H9 (cell line): ENCODE results near the gene GAL3ST2. TPM values are rescaled to one million over a fixed set of nuclear protein-coding genes. Genes with fewer than 3 reads are reported as not detected.

ENCODE experiments used
- DNase-seq: peaks from one replicate; pipeline ENCODE4 v3.0.0-alpha.2; 2017
- H2AFZ ChIP-seq: one replicate; pipeline ENCODE4 v1.6.1; 2013; ENCODE audit warnings: mild to moderate bottlenecking, low read length, control low read depth, moderate library complexity
- H2AK5ac ChIP-seq: 2 replicates; pipeline ENCODE4 v1.6.1; 2013; ENCODE audit warnings: low read length, control low read depth, mixed read lengths; ENCODE audit not compliant: insufficient read length
- H2BK120ac ChIP-seq: one replicate; pipeline ENCODE4 v1.6.1; 2013; ENCODE audit warnings: low read depth, mild to moderate bottlenecking, low read length, control low read depth, inconsistent platforms; ENCODE audit not compliant: poor library complexity, severe bottlenecking
- H2BK12ac ChIP-seq: 2 replicates; pipeline ENCODE4 v1.6.1; 2013; ENCODE audit warnings: low read length, control low read depth, mixed read lengths, low read depth; ENCODE audit not compliant: insufficient read length
- H2BK15ac ChIP-seq: 2 replicates; pipeline ENCODE4 v1.6.1; 2013; ENCODE audit warnings: low read depth, low read length, control low read depth
- H2BK20ac ChIP-seq: one replicate; pipeline ENCODE4 v1.6.1; 2013; ENCODE audit warnings: low read depth, mild to moderate bottlenecking, low read length, control low read depth, inconsistent platforms; ENCODE audit not compliant: poor library complexity, severe bottlenecking
- H2BK5ac ChIP-seq: 2 replicates; pipeline ENCODE4 v1.6.1; 2013; ENCODE audit warnings: low read length, control low read depth, mixed read lengths; ENCODE audit not compliant: insufficient read length
- H3K14ac ChIP-seq: 2 replicates; pipeline ENCODE4 v1.6.1; 2013; ENCODE audit warnings: low read length, control low read depth; ENCODE audit not compliant: insufficient read depth
- H3K18ac ChIP-seq: 2 replicates; pipeline ENCODE4 v1.6.1; 2013; ENCODE audit warnings: low read depth, mild to moderate bottlenecking, mixed read lengths, low read length, control low read depth; ENCODE audit not compliant: insufficient read length
- H3K23ac ChIP-seq: 2 replicates; pipeline ENCODE4 v1.6.1; 2013; ENCODE audit warnings: low read length, control low read depth, mixed read lengths, low read depth; ENCODE audit not compliant: insufficient read length
- H3K23me2 ChIP-seq: 2 replicates; pipeline ENCODE4 v1.6.1; 2013; ENCODE audit warnings: low read depth, mild to moderate bottlenecking, mixed read lengths, low read length, control low read depth; ENCODE audit not compliant: insufficient read length, poor library complexity, severe bottlenecking
- H3K27ac ChIP-seq: 2 replicates; pipeline ENCODE4 v1.5.1; 2013; ENCODE audit warnings: low read length, control low read depth, mixed read lengths, low read depth; ENCODE audit not compliant: insufficient read length
- H3K27me3 ChIP-seq: 2 replicates; pipeline ENCODE4 v1.6.1; 2013; ENCODE audit warnings: low read length, control low read depth, inconsistent platforms; ENCODE audit not compliant: insufficient read depth
- H3K4ac ChIP-seq: 2 replicates; pipeline ENCODE4 v1.6.1; 2013; ENCODE audit warnings: low read depth, mild to moderate bottlenecking, control low read depth, inconsistent platforms, low read length, moderate library complexity
- H3K4me1 ChIP-seq: 2 replicates; pipeline ENCODE4 v1.6.1; 2013; ENCODE audit warnings: low read length, control low read depth, inconsistent platforms; ENCODE audit not compliant: insufficient read depth
- H3K4me2 ChIP-seq: 2 replicates; pipeline ENCODE4 v1.6.1; 2013; ENCODE audit warnings: low read length, control low read depth, mixed read lengths; ENCODE audit not compliant: insufficient read length, insufficient read depth
- H3K56ac ChIP-seq: 2 replicates; pipeline ENCODE4 v1.6.1; 2013; ENCODE audit warnings: low read depth, mild to moderate bottlenecking, mixed read lengths, low read length, control low read depth; ENCODE audit not compliant: insufficient read length
- H3K79me1 ChIP-seq: 2 replicates; pipeline ENCODE4 v1.6.1; 2013; ENCODE audit warnings: low read depth, mild to moderate bottlenecking, moderate library complexity, low read length, control low read depth, inconsistent platforms; ENCODE audit not compliant: insufficient read depth, poor library complexity, severe bottlenecking
- H3K79me2 ChIP-seq: 2 replicates; pipeline ENCODE4 v1.6.1; 2013; ENCODE audit warnings: low read length, control low read depth, inconsistent platforms; ENCODE audit not compliant: insufficient read depth
- H3K9ac ChIP-seq: 2 replicates; pipeline ENCODE4 v1.6.1; 2013; ENCODE audit warnings: low read length, control low read depth, mixed read lengths; ENCODE audit not compliant: insufficient read length; ENCODE audit errors: extremely low read depth
- H3K9me3 ChIP-seq: one replicate; pipeline ENCODE4 v1.6.1; 2013; ENCODE audit warnings: low read depth, low read length, inconsistent platforms; ENCODE audit not compliant: control insufficient read depth
- H3T11ph ChIP-seq: one replicate; pipeline ENCODE4 v1.6.1; 2013; ENCODE audit warnings: mild to moderate bottlenecking, low read length, control low read depth, inconsistent platforms
- H4K20me1 ChIP-seq: one replicate; pipeline ENCODE4 v1.6.1; 2013; ENCODE audit not compliant: control insufficient read depth, insufficient read length, insufficient read depth
- H4K5ac ChIP-seq: 2 replicates; pipeline ENCODE4 v1.6.1; 2013; ENCODE audit warnings: low read depth, mild to moderate bottlenecking, mixed read lengths, low read length, control low read depth; ENCODE audit not compliant: insufficient read length
- H4K8ac ChIP-seq: replicated peaks from 2 replicates; pipeline ENCODE4 v1.6.1; 2013; ENCODE audit warnings: low read length, control low read depth, mixed read lengths, low read depth; ENCODE audit not compliant: insufficient read length
- H4K91ac ChIP-seq: 2 replicates; pipeline ENCODE4 v1.6.1; 2013; ENCODE audit warnings: low read depth, mild to moderate bottlenecking, moderate library complexity, mixed read lengths, low read length, control low read depth; ENCODE audit not compliant: insufficient read length
- H3K27ac Mint-ChIP-seq, 3 experiments: 2 replicates in 2 of 3; 3 replicates in 1 of 3; pipeline ENCODE4 v1.8.0; 2020 to 2021; ENCODE audit warnings: mixed read lengths in 3 of 3, mild to moderate bottlenecking in 1 of 3, moderate library complexity in 1 of 3
- H3K27me3 Mint-ChIP-seq: 2 replicates; pipeline ENCODE4 v1.8.0; 2021; ENCODE audit warnings: low read depth, mild to moderate bottlenecking, moderate library complexity, mixed read lengths
- H3K36me3 Mint-ChIP-seq, 3 experiments: 2 replicates in 2 of 3; 3 replicates in 1 of 3; pipeline ENCODE4 v1.8.0; 2020 to 2021; ENCODE audit warnings: low read depth in 3 of 3, mixed read lengths in 3 of 3; ENCODE audit not compliant: insufficient read depth in 1 of 3
- H3K4me1 Mint-ChIP-seq, 2 experiments: 2 replicates each; pipeline ENCODE4 v1.8.0; 2020; ENCODE audit warnings: mixed read lengths in 2 of 2
- H3K4me3 Mint-ChIP-seq, 2 experiments: 2 replicates in 1 of 2; 3 replicates in 1 of 2; pipeline ENCODE4 v1.8.0; 2020 to 2021; ENCODE audit warnings: mild to moderate bottlenecking in 2 of 2, mixed read lengths in 2 of 2, moderate library complexity in 1 of 2
- H3K9me3 Mint-ChIP-seq, 2 experiments: 2 replicates in 1 of 2; 3 replicates in 1 of 2; pipeline ENCODE4 v1.8.0; 2020; ENCODE audit warnings: mild to moderate bottlenecking in 2 of 2, mixed read lengths in 2 of 2, moderate library complexity in 1 of 2
- CTCF ChIP-seq: fragments of 200-600 bp; sonication (generic); conservative IDR thresholded peaks from 3 replicates; pipeline ENCODE4 v1.8.0; 2021; ENCODE audit warnings: antibody characterized with exemption, mild to moderate bottlenecking
- WGBS: extraction: QIAGEN DNeasy Blood & Tissue Kit; methylation state at CpG from one replicate; pipeline ENCODE4 v1.1.7; 2013; ENCODE audit warnings: missing lambda C conversion rate, low lambda C conversion rate, mixed read lengths; ENCODE audit not compliant: insufficient read length; ENCODE audit errors: extremely low coverage; 5-methylcytosine and 5-hydroxymethylcytosine counted together
- total RNA-seq: library from RNA; stranded (reverse); gene quantifications from 2 replicates; pipeline ENCODE4 v1.2.1, GENCODE V29; 2021

The GAL3ST2 gene
- total RNA-seq, 1 experiment from 2014 or later, result 0.33 TPM

GRCh38 chr2:241768251-241768711, 8.3 kb upstream of the GAL3ST2 start:
- Histone ChIP-seq H3K14ac (no peak overlapping the region), H3K4ac (no peak overlapping the region), H2AFZ (no peak overlapping the region), H4K91ac (no peak overlapping the region), H3K79me1 (no peaks in the 10 kb centered on the region), H3K23me2 (no peaks in the 10 kb centered on the region), H2BK20ac (no peak overlapping the region), H3K79me2 (no peaks in the 10 kb centered on the region), H4K5ac (no peak overlapping the region), H3K27me3 (no peaks in the 10 kb centered on the region), H3K4me1 (no peaks in the 10 kb centered on the region), H3T11ph (no peak overlapping the region), H2BK12ac (no peak overlapping the region), H2BK5ac (no peak overlapping the region), H3K9ac (no peak overlapping the region), H4K20me1 (no peaks in the 10 kb centered on the region), H3K9me3 (no peaks in the 10 kb centered on the region), H2BK15ac (no peak overlapping the region), H4K8ac (no peak overlapping the region), H3K18ac (no peak overlapping the region), H2AK5ac (no peak overlapping the region), H3K4me2 (no peak overlapping the region), H3K27ac (no peak overlapping the region), H3K23ac (no peak overlapping the region), H3K56ac (no peak overlapping the region), H2BK120ac (no peak overlapping the region)
- WGBS, result no CpG with 5 or more reads among the region's 29 CpGs
- no peak for TF ChIP-seq CTCF
- Mint-ChIP-seq H3K27ac (peak overlapping the region in 1 of 3 experiments; percentile 82; a peak in 1 of 7 replicates), H3K4me3 (no peak overlapping the region), H3K36me3 (no peaks in the 10 kb centered on the region; a peak in 1 of 7 replicates), H3K27me3 (peaks cover 2% of the 10 kb centered on the region), H3K9me3 (no peaks in the 10 kb centered on the region), H3K4me1 (peaks cover 19 to 35% of the 10 kb centered on the region in 2 experiments)
- DNase-seq, result no peak
